ENCODE data around the gene PARK7. TPM values are rescaled to one million over a fixed set of nuclear protein-coding genes. Genes with fewer than 3 reads are reported as not detected.

The PARK7 gene
- 109 and 152 TPM in 2 replicates for total RNA-seq

GRCh38 chr1:7961216-7962013 lies at the start of gene PARK7:
Gene PARK7, plus strand, starts transcription at chr1:7961711. Its CDS starts 1,075 bp downstream, at chr1:7962786.

GRCh38 chr1:7940745-7941436 lies 20.6 kb upstream of the PARK7 start, which contains the start of gene TNFRSF9:
Gene TNFRSF9, minus strand, starts transcription at chr1:7940839. Its CDS starts 845 bp downstream, at chr1:7939994.

GRCh38 chr1:8026153-8026975 lies 64.9 kb downstream of the PARK7 start, which contains the start of gene ERRFI1:
Gene ERRFI1, minus strand, starts transcription at chr1:8026309. Its CDS starts 10,690 bp downstream, at chr1:8015619.

Other genes starting within 250 kb of the PARK7 start
- 79.7 and 86.4 TPM in 2 replicates for gene VAMP3, start 190.4 kb upstream of the PARK7 start, total RNA-seq
- 1.3 and 3.8 TPM in 2 replicates for gene PER3, start 177.4 kb upstream of the PARK7 start, total RNA-seq
- not detected in 2 replicates for gene UTS2, start 108.6 kb upstream of the PARK7 start, total RNA-seq
- 0.51 and 1.5 TPM in 2 replicates for gene TNFRSF9, start 20.9 kb upstream of the PARK7 start, total RNA-seq
- gene ERRFI1, start 64.6 kb downstream of the PARK7 start, total RNA-seq: 114 and 126 TPM in 2 replicates